Activated CD4-positive, alpha-beta T cell treated with anti-CD3 and anti-CD28 coated beads for 4 hours (primary cell): ENCODE data around the gene SNX30.
A peak's percentile ranks its signal among the peaks of the same experiment; 100 is the strongest.

Source experiments
- DNase-seq, 2 donors: peaks; one replicate each; pipeline ENCODE4 v3.0.0-alpha.2; 2020

The SNX30 gene

DNA sequence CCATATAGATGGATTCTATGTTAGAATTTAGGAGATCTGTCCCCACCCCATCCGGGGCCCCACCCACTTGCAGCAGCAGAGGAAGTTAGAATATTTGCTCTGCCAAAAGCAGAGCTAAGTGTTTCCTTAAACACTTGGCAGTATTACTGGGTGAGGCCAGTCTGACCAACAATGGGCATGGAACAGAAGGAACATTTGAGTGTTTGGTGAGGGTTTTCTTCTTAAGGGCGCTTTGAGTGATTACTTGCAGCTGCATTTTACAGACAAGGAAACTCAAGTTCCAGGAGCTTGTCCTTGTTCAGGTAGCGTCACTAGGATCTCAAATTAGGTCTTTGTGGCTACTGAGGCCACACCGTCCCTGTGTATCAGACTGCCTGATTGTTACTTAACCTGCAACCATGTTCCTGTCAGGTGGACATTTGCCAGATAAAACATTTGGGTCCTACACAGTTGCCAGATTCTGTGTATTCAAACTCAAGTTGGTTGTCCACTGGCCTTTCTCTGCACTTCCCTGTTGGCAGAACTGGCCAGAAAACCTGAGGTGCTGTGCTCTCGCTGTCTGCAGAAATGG lies 80.8 kb downstream of the SNX30 start:
- no peak for DNase-seq

DNA sequence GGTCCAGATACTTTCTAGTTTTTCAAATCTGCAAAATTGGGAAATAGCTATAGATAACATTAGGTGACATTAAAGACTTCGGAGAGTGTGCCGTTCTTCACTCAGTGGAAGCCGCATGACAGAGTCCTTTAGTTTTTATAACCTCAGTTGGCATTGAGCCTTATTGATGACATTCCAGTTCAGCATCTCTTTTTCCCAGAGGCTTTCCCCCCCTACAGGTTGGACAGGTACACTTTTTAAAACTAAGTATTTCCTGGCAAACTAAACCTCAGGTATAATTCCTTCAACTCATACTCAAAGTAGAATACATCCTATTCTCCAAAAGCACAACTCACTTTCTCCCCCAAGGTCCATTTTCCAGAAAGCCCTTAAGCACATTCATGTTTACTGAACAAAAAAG lies 81.4 kb downstream of the SNX30 start:
- DNase-seq = no peak

DNA sequence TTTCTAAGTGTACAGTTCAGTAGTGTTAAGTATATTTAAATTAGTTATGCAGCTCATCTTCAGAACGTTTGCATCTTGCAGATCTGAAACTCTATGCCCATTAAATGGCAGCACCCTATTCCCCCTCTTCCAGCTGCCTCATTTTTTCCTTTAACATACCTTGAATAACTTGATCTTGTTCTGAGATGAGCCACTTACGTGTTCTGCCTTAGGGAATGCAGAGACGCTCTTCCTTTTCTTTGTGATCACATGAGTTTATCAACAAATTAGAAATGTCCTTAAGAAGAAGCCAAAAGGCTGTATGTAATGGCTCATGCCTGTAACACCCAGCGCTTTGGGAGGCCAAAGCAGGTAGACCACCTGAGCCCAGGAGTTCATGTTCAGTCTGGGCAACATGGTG lies 82.5 kb downstream of the SNX30 start:
- DNase-seq = no peak

DNA sequence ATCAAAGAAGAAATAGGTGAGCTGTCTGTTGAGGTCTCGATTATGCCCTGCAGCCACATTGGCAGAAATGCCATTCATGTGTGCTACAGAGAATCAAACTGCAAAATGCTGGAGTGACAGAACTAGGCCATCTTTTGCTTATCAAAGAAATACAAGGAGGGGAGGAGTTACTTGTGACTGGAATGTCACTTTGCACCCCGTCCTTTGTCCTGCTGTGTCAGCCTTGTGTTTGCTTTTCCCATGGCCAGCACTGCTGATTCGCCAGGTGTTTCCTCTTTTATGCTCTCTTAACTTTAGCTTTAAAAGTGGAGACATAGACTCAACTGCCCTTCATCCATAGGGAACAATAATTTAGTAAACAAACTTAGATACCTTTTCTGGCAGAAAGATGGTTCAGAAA lies 85.8 kb downstream of the SNX30 start:
- no peak for DNase-seq

DNA sequence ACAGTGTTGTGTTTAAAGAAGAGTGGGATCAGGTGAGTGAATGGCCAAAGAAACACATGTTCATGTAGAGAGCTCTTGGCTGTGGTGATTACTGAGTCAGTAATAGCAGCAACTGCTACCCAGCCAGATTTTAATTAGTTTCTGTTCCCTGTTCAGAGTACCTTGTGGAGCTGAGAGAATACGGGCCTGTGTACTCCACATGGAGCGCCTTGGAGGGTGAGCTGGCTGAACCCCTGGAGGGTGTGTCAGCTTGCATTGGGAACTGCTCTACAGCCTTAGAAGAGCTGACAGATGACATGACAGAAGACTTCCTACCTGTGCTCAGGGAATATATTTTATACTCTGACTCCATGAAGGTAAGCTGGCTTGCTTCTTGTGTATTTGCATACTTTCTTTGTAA lies 87.8 kb downstream of the SNX30 start:
- DNase-seq = no peak

DNA sequence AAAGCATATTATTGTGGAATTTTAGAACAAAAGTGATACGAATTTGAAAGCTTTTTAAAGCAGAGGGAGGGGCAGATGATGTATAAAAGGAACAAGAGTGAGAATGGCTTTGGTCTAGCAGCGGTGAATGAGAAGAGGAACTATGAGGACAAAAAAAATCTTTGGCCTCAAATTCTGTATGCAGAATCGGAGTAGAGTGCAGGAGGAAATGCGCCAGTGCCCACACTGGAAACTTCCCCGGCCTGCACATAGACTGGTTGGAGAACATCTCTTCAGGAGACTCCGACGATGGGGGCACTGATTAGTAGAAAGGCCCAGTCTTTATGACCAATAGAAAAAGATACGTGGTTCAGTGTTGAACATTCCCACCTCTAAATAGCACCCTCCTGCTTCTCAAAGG lies 88.8 kb downstream of the SNX30 start:
- no peak for DNase-seq

DNA sequence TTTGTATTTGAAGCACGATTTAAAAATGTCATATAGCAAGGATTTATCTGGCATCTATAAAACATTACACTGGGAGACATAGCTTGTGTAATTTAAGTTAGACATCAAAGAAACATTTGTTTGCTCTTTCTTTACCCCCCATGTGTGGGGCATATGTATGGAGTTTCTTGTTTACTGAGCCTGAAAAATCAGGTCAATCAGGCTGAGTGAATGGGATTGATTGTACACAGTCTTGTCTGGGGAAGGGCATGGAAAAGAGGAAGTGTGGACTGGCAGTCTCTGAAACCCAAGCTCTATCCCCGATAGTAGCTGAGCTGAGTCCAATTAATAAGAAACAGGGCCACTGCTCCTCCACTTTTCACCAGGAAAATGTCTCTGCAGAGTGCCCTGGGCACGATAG lies 90.7 kb downstream of the SNX30 start:
- no peak for DNase-seq

DNA sequence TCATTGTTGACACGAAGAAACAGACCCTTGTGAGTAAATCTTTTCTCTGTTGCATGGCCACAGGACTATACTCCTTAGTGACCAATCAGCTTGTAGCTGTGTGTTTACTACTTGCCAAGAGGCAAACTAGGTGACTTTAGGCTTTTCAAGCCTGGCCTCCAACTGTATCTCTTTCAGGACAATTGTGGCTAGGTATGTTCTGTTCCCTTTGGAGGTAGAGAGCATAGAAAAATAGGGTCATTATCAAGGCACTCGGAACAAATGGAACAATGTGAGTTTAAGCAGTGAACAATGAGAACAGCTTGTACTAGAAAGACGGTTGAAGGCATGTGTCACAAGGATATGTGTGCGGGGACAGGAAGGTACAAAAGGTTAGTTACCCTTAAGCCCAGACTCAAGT lies 92.0 kb downstream of the SNX30 start:
- no peak for DNase-seq

DNA sequence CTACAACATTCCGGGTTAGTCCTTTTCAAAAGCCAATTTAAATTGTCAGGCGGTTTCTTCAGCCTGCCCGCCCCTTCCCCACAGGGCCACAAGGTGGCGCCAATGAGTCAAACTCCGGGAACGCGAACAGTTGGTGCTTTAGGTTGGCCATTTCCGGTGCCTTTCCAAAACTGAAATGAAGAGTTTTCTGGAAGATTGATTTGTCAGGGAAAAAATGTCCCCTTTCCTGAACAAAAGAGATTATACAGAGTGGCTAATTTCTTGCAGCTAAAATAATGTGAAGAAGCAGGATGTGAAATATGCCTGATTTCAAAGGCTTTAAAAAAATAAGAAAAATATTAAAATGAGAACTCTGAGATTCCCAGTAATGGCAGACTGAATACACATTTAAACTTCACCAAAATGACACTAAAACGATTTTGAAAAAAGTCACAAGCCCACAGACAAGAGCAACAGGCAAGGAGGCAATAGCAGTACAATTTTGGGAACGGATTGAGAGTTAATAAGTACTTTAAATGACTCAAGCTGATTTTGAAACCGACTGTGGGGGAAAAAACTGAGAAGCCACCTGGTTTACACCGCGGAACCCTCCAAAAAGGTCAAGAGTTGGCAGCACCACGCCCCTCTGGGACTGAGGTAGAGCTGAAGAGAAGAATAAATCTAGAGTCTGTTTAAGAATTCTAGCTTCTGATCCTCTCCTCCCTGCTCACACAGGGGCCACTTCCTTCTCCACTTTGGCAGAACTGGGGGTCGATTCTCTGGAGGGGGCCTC lies 94.4 kb downstream of the SNX30 start:
- peak; percentile 51 to 70 for DNase-seq

DNA sequence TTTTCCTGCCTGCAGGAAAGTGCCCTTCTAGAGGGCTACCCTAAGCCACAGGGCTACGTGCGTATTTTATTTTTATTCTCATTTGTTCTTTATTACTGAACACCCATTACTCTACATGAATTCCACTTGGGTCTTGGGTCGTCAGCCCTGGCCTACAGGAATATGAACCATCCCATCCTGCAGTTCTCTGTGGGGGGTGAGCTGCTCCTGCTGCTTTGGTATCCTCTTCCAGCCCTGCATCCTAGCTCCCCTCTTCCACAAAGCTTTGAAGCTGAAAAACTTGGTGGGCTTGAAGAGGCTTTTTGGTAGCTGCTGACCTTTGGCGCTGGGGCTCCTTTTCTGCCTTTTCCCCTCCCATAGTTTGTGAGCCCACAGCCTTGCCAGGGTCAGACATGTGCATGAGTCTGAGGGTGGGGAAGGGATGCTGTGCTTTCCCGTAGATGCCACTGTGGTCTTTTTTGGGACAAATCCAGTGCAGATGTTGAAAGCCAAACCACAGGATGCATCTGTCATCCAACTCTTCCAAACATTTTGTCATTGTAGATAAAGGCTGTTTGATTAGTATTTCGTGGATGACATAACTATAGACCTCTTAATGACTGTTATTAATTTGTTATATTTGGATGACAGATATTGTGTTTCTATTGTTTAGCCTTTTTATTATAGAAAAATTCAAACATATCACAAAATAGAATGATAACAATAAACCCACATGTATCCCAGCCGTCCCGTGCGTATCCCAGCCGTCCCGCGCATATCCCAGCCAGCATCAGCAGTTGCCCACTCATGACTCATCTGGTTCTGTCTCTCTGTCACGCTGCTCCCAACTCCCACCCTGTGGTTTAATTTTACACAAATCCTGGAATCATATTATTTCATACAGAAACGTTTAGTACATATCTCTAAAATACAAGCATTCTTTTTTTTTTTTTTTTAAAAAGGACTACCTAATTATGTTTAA lies 96.2 kb downstream of the SNX30 start:
- DNase-seq = no peak

DNA sequence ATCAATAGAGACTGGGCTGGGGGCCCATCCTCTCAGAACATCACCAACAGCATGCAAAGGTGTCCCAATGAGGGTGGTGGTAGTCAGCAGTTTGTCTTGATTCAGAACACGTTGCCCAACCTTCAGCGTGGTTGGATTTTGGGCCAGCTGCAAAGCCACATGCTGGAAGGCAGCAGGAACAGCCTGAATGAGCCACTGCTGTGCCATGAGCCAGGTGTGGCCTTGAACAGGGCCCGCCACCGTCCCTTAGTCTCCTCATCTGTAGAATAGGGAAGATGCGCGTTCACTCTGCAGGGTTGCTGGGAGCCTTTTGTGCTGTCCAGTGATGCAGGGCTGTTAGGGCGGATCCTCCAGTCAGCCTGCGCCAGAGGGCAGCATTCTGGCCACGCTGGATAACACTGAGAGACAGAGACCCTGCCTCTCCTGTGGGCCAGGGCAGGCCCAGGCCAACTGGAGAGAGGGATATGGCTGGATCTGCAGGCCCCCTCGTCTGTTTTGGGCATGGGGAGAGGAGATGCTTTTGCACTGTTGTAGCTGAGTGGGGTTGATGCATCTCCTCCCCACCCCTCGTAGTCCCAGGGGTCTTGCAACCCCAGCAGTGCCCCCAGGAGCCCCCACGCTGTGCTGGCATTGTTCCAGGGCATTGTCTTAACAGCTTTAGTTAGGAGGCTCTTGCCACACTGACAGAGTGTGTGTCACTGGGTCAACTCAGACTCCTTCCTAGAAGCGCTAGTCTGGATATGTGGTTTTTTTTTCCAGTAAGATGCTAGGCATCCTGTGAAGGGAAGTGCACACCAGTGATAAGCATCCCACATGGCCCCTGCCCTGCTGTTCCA lies 98.0 kb downstream of the SNX30 start:
- no peak for DNase-seq

DNA sequence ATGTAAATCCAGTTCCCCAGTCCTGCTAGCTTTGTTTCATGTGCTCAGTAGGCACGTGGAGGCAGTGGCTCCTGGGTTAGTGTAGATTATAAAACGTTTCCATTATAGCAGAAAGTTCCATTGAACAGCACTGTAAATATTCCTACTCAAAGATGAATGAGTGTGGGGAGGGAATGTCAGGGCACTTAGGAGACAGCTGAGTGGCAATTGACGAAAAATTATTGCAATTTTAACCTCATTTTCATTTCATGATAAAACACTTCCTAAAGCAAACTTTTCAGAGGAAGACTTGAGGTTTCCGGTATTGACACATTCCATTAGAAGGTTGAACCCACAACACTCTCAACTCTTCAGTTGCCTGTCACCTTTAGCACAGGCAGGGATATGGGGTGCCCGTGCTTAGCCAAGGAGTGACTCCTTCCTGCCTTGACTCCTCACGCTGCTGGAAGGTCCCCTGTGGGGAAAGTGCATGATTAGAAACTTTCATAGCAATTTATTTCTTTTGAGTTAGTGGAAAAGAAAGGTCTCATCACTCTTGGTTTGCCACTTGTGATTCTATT lies 98.9 kb downstream of the SNX30 start:
- no peak for DNase-seq

DNA sequence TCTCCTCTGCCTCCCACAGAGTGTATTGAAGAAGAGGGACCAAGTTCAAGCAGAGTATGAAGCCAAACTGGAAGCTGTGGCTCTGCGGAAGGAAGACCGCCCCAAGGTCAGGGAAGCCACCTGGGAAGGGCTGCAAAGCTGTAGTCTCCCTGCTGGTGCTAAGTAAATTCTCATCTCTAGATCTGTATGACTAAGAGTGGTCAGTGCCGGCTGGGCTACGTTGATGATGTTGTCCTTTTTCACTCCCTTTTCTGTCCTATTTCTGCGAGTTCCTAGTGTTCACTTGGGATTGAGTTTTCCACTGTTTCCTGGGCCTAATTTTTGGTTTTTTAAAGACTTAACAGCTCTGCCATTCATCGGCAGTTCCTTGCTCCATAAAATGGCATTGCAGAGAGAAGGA lies 100.3 kb downstream of the SNX30 start:
- no peak for DNase-seq

DNA sequence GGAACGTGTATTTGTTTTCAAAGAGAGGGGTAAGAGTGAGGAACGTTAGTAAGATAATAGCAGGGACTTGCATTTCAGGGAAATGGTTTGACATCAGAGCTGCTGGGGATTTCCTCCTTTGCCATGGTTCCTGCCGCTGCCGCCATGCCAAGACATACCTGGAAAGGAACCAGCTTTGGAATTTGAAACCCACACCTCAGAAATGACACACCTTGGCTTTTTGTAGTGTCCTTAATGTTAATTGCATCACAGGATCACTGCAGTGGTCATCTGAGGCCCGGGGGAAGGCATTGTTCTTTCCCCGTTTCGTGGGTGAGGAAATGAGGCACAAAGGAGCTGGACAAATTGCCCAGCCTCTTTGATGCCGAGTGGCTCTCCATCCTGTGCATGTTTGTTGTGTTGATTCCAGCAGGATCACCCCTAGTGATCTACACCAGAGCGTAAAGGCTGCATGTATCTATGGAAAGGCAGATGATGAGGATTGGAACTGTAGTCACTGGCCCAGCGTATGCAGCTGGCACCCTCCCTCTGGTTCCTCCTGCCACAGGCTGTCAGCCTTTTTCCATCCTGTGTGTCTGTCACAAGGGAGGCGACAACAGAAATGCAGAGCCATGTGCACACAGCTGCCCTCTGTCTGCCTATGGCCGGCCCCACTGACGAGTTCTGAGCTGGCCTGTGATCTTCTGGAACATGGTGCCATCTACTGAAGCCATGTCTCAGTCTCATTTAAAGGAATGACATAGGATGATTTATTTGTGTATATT lies 102.4 kb downstream of the SNX30 start:
- no peak for DNase-seq

DNA sequence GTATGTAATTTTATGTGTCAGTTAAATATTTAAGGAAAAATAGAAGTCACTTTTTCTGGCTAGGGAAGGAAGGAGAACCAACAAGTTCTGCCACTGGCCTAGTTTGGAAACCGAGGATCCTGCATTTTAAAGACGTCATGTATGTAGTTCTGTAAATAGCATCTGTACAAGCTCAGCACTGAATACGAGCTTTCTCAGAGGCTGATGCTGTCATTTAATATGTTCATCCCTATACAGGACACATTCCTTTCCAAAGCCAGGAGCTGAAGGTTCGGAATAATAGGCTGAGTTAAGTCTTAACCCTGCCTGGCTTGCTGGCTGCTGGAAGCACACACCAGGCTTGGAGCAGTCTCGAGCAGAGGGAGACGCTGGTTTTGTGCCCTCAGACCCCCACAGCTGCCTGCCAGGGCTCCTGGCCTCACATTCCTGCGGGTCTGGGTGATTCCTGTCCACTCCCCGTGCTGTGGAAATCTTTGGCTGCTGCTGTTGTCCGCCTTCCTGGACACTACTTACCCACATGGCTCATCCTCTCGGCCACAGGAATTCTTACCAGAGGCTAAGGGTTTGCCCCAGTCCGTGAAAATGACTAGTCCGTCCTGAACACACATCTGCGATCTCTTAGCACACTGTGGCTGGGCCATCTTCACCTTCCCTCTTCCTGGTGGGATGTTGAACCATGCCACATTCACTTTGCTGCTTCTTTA lies 103.5 kb downstream of the SNX30 start:
- no peak for DNase-seq

DNA sequence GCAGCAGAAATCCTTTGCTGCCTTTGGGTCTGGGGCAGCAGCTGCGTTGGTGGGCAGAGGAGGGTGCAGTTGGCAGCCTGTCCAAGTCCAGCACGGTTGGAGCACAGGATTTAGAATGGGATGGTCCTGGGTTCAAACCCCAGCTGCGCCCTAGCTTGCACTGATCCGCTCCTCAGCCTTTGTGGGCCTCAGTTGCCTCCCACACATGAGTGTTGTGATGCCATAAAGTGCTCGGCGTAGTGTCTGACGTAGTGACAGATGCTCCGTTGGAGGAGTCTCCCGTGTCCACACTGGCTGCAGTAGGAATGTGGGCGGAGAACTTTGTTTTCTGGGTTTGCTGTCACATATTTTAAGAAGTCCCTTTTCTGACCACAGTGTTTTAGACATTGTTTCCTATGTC lies 104.1 kb downstream of the SNX30 start:
- DNase-seq = no peak

DNA sequence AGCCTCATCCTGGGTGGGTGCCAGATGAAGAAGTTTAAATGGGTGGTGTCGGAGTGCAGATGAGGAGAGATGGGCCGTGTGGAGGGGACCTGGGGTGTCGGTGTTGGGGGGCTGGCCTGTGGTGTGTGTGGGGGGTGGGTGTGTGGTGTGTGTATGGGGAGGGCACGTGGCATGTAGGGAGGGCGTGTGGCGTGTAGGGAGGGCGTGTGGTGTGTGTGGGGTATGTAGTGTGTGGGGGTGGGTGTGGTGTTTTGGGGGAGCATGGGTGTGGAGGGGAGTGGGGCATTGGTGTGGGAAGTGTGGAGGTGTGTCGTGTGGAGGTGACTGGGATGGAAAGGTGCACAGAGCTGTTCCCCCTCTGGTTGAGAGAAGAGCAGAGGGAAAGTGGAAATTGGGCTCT lies 105.6 kb downstream of the SNX30 start:
- DNase-seq = no peak

DNA sequence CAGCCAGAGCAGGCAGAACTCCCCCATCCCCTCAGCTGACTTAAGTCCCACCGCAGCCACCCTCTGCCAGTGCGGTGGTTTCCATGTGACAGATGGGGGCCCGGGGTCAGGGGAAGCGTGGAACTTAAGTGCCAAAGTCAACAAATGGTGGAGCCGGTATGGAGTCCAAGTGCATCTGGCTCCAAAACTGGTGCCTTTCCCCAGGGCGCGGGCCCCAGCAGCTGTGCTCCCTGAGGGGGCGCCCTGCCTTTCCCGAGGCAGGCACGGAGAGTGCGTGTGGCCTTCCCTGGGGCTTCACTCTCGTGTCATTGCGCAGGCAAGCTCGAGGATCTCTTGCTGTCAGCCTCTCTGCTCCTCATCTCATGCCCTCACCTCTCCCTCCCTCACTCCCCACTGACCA lies 106.3 kb downstream of the SNX30 start:
- DNase-seq = no peak

DNA sequence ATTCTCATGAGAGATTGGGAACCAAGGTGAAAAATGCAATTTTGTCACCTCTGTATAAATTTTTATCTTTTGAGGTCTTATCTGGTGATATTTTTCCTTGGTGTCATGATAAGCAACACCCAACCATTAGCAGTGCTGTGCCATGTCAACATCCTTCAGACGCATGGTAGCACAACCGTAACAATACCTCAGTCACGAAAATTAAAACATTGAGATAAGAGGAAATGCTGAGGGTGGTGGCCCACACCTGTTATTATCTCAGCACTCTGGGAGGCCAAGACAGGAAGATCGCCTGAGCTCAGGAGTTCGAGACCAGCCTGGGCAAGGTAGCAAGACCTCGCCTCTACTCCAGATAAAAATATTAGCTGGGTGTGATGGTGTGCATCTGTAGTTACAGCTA lies 107.4 kb downstream of the SNX30 start:
- DNase-seq = no peak

DNA sequence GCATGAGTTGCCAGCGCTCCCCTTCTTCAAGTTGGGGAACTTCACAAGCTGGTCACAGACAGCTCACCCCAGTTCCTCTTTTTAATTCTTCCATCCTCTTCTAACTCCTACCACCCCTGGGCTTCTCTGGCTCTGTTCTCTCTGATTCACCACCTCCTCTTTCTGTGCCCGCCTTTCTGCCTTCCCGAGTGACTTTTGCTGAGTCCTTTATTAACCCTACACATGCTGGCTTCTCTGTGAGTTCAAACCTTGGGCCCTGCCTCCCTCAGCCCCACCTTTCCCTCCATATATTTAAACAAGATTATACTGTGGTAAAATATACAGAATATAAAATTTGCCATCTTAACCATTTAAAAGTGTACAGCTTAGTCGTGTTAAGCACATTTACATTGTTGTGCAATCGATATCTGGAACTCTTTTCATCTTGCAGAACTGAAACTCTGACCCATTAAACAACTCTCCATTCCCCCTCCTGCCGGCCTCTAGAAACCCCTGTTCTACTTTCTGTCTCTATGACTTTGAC lies 108.1 kb downstream of the SNX30 start:
- DNase-seq = no peak

DNA sequence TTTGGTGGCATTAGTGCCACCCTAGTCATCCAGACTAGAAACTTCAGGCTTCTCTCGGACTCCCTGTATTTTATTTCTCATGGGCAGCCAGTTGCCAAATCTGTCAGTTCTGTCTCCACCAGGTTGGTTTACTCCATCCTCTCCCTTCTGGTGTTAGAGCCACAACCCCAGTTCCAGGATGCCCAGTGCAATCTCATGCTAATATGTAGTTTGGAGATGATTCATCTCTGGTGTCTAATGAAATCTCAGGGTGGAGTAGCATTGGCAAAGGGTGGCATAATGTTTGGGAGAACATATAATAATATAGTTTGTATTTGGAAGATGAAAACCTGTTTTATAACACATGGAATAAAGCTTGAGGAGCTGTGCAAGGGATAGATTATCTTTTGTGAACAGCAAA lies 109.9 kb downstream of the SNX30 start:
- no peak for DNase-seq
